Neural cell (in vitro differentiated cells): ENCODE results near the gene HPSE2. TPM values are rescaled to one million over a fixed set of nuclear protein-coding genes. Genes with fewer than 3 reads are reported as not detected.

Experiments
- H2AFZ ChIP-seq: fragments of 200-600, 300-800 bp; sonication (generic), shearing (Covaris generic); 2 replicates; pipeline ENCODE4 v1.6.0; 2014; ENCODE audit warnings: low read depth, mild to moderate bottlenecking, antibody characterized with exemption, low read length, moderate library complexity
- H3F3A ChIP-seq: fragments of 200-600 bp; shearing (Covaris generic); 2 replicates; pipeline ENCODE4 v1.6.1; 2016; ENCODE audit warnings: mild to moderate bottlenecking, moderate library complexity, mixed read lengths, antibody characterized with exemption, low read length; ENCODE audit not compliant: insufficient read depth, poor library complexity, severe bottlenecking
- H3K27ac ChIP-seq: fragments of 200-600, 300-800 bp; sonication (generic), shearing (Covaris generic); 2 replicates; pipeline ENCODE4 v1.5.1; 2014; ENCODE audit warnings: mild to moderate bottlenecking, low read length, moderate library complexity
- H3K27me3 ChIP-seq: fragments of 300-800, 200-600 bp; sonication (generic), shearing (Covaris generic); 2 replicates; pipeline ENCODE4 v1.6.0; 2014; ENCODE audit warnings: mild to moderate bottlenecking, low read depth, low read length, moderate library complexity; ENCODE audit not compliant: insufficient read depth
- H3K36me3 ChIP-seq: fragments of 300-800, 200-600 bp; sonication (generic), shearing (Covaris generic); 2 replicates; pipeline ENCODE4 v1.5.1; 2014; ENCODE audit warnings: mild to moderate bottlenecking, antibody characterized with exemption, low read length, moderate library complexity; ENCODE audit not compliant: insufficient read depth
- H3K4me2 ChIP-seq: fragments of 300-800, 200-600 bp; sonication (generic), shearing (Covaris generic); 2 replicates; pipeline ENCODE4 v1.6.0; 2014; ENCODE audit warnings: mild to moderate bottlenecking, low read length
- H3K4me3 ChIP-seq: fragments of 300-800, 200-600 bp; sonication (generic), shearing (Covaris generic); 2 replicates; pipeline ENCODE4 v1.5.1; 2014; ENCODE audit warnings: mild to moderate bottlenecking, low read length, moderate library complexity
- H3K79me2 ChIP-seq: fragments of 200-600 bp; shearing (Covaris generic); replicated peaks from 2 replicates; pipeline ENCODE4 v1.6.0; 2014; ENCODE audit warnings: mild to moderate bottlenecking, low read length, moderate library complexity; ENCODE audit not compliant: insufficient read depth
- H3K9ac ChIP-seq: fragments of 300-800, 200-600 bp; sonication (generic), shearing (Covaris generic); 2 replicates; pipeline ENCODE4 v1.6.1; 2016; ENCODE audit warnings: mild to moderate bottlenecking, low read length, mixed read lengths
- H3K9me2 ChIP-seq: fragments of 200-600 bp; shearing (Covaris generic); 2 replicates; pipeline ENCODE4 v1.6.1; 2016; ENCODE audit warnings: mild to moderate bottlenecking, low read length, mixed read lengths; ENCODE audit not compliant: insufficient read depth
- H3K9me3 ChIP-seq: fragments of 200-600, 300-800 bp; sonication (generic), shearing (Covaris generic); 2 replicates; pipeline ENCODE4 v1.6.1; 2016; ENCODE audit warnings: mild to moderate bottlenecking, mixed run types, low read length, moderate library complexity, mixed read lengths
- H4K20me1 ChIP-seq: fragments of 200-600 bp; shearing (Covaris generic); 2 replicates; pipeline ENCODE4 v1.6.1; 2016; ENCODE audit warnings: mild to moderate bottlenecking, mixed run types; ENCODE audit not compliant: insufficient read depth
- CTCF ChIP-seq: fragments of 450-650 bp; IDR thresholded peaks from 2 replicates; pipeline ENCODE4 v1.5.1; 2014; ENCODE audit warnings: antibody characterized with exemption, mild to moderate bottlenecking, moderate library complexity; ENCODE audit not compliant: poor library complexity, severe bottlenecking
- EP300 ChIP-seq: fragments of 450-650 bp; conservative IDR thresholded peaks from 2 replicates; pipeline ENCODE4 v1.6.1; 2014; ENCODE audit warnings: antibody characterized with exemption, mild to moderate bottlenecking, moderate library complexity; ENCODE audit not compliant: poor library complexity, severe bottlenecking
- EZH2 ChIP-seq: fragments of 200-600, 300-800 bp; shearing (Covaris generic), sonication (generic); IDR thresholded peaks from 2 replicates; pipeline ENCODE4 v1.6.1; 2014; ENCODE audit warnings: antibody characterized with exemption, low read length, borderline replicate concordance, mild to moderate bottlenecking; ENCODE audit not compliant: insufficient read depth, poor library complexity, severe bottlenecking
- MXI1 ChIP-seq: fragments of 450-650 bp; conservative IDR thresholded peaks from 2 replicates; pipeline ENCODE4 v1.6.1; 2014; ENCODE audit warnings: antibody characterized with exemption, mild to moderate bottlenecking; ENCODE audit not compliant: poor library complexity, severe bottlenecking
- POLR2AphosphoS5 ChIP-seq: IDR thresholded peaks from 2 replicates; pipeline ENCODE4 v1.6.1; 2012
- RAD21 ChIP-seq: fragments of 450-650 bp; conservative IDR thresholded peaks from 2 replicates; pipeline ENCODE4 v1.6.1; 2014; ENCODE audit warnings: antibody characterized with exemption, mild to moderate bottlenecking, moderate library complexity
- SMC3 ChIP-seq: fragments of 450-650 bp; conservative IDR thresholded peaks from 2 replicates; pipeline ENCODE4 v1.6.1; 2014; ENCODE audit warnings: antibody characterized with exemption, mild to moderate bottlenecking, moderate library complexity; ENCODE audit not compliant: poor library complexity
- TAF1 ChIP-seq: IDR thresholded peaks from 2 replicates; pipeline ENCODE4 v1.6.1; 2012; ENCODE audit warnings: low read depth
- polyA plus RNA-seq: library from polyadenylated mRNA; depleted of rRNA; stranded (reverse); fragments of >200 nt; gene quantifications from 2 replicates; pipeline ENCODE4 v1.2.3, GENCODE V29; 2014
- TF ChIP-seq, protein P1 (sequence below): IDR thresholded peaks from 2 replicates; pipeline ENCODE4 v1.6.1; 2012; ENCODE audit warnings: borderline replicate concordance

HPSE2 gene
- polyA plus RNA-seq, 1 donor from 2014 or later, result not detected

GRCh38 chr10:98436704-98437103 is 798.9 kb downstream of the HPSE2 start:
- H3K9ac ChIP-seq, result no peak overlapping the region
- H3K27ac ChIP-seq, result no peak overlapping the region
- no peak for TF ChIP-seq EP300
- no peak for TF ChIP-seq POLR2AphosphoS5
- TF ChIP-seq MXI1, result no peak
- TF ChIP-seq EZH2, result no peak
- no peak for TF ChIP-seq RAD21
- no peak for TF ChIP-seq CTCF
- TF ChIP-seq SMC3, result no peak
- TF ChIP-seq, protein P1, sequence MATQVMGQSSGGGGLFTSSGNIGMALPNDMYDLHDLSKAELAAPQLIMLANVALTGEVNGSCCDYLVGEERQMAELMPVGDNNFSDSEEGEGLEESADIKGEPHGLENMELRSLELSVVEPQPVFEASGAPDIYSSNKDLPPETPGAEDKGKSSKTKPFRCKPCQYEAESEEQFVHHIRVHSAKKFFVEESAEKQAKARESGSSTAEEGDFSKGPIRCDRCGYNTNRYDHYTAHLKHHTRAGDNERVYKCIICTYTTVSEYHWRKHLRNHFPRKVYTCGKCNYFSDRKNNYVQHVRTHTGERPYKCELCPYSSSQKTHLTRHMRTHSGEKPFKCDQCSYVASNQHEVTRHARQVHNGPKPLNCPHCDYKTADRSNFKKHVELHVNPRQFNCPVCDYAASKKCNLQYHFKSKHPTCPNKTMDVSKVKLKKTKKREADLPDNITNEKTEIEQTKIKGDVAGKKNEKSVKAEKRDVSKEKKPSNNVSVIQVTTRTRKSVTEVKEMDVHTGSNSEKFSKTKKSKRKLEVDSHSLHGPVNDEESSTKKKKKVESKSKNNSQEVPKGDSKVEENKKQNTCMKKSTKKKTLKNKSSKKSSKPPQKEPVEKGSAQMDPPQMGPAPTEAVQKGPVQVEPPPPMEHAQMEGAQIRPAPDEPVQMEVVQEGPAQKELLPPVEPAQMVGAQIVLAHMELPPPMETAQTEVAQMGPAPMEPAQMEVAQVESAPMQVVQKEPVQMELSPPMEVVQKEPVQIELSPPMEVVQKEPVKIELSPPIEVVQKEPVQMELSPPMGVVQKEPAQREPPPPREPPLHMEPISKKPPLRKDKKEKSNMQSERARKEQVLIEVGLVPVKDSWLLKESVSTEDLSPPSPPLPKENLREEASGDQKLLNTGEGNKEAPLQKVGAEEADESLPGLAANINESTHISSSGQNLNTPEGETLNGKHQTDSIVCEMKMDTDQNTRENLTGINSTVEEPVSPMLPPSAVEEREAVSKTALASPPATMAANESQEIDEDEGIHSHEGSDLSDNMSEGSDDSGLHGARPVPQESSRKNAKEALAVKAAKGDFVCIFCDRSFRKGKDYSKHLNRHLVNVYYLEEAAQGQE, result no peak
- no peak for TF ChIP-seq TAF1
- no peaks in the 10 kb centered on the region for H3K79me2 ChIP-seq
- no peaks in the 10 kb centered on the region for H3K9me3 ChIP-seq
- no peaks in the 10 kb centered on the region for H3K9me2 ChIP-seq
- H3K27me3 ChIP-seq, result no peaks in the 10 kb centered on the region
- H3F3A ChIP-seq, result no peaks in the 10 kb centered on the region
- no peak overlapping the region for H2AFZ ChIP-seq
- no peak overlapping the region for H3K4me3 ChIP-seq
- H3K4me2 ChIP-seq, result no peak overlapping the region
- H4K20me1 ChIP-seq, result no peaks in the 10 kb centered on the region
- no peaks in the 10 kb centered on the region for H3K36me3 ChIP-seq

GRCh38 chr10:98435178-98435577 is 800.5 kb downstream of the HPSE2 start:
- Histone ChIP-seq H3K36me3 (no peaks in the 10 kb centered on the region), H3K9me3 (no peaks in the 10 kb centered on the region)

More at GRCh38 chr10:98435178-98435577, 800.5 kb downstream of the HPSE2 start:
- Histone ChIP-seq H4K20me1 (no peaks in the 10 kb centered on the region), H3K79me2 (no peaks in the 10 kb centered on the region), H3K4me2 (no peak overlapping the region), H3K4me3 (no peak overlapping the region), H3K27me3 (no peaks in the 10 kb centered on the region), H3F3A (no peaks in the 10 kb centered on the region), H3K9me2 (no peaks in the 10 kb centered on the region), H3K27ac (no peak overlapping the region), H2AFZ (no peak overlapping the region), H3K9ac (no peak overlapping the region)
- TF ChIP-seq MXI1, result no peak
- no peak for TF ChIP-seq CTCF
- no peak for TF ChIP-seq TAF1
- TF ChIP-seq RAD21, result no peak
- no peak for TF ChIP-seq EP300
- TF ChIP-seq, protein P1, result no peak
- TF ChIP-seq EZH2, result no peak
- TF ChIP-seq POLR2AphosphoS5, result no peak
- TF ChIP-seq SMC3, result no peak
